ENCODE results near the gene PRKAB1.

PRKAB1 gene

GRCh38 chr12:119711693-119712092 is 43.8 kb downstream of the PRKAB1 start:
- Histone ChIP-seq H3K79me2 (ENCODE audit: low read length) (no peaks in the 10 kb centered on the region), H3K9me2 (replicated peaks; ENCODE audit: insufficient read depth, low read length) (no peaks in the 10 kb centered on the region), H3K27ac (ENCODE audit: low read length) (no peak overlapping the region), H4K20me1 (ENCODE audit: insufficient read depth, low read length) (no peaks in the 10 kb centered on the region), H3K36me3 (replicated peaks; ENCODE audit: insufficient read depth, low read length) (no peaks in the 10 kb centered on the region), H3K9me3 (replicated peaks; ENCODE audit: insufficient read depth, low read length) (no peaks in the 10 kb centered on the region), H2AFZ (ENCODE audit: low read length) (no peak overlapping the region), H3K27me3 (replicated peaks; ENCODE audit: insufficient read depth, low read length) (no peaks in the 10 kb centered on the region), H3F3A (ENCODE audit: insufficient read depth, low read length) (no peaks in the 10 kb centered on the region), H3K4me2 (ENCODE audit: low read depth, low read length) (no peak overlapping the region), H3K4me3 (ENCODE audit: low read length) (no peak overlapping the region), H3K9ac (ENCODE audit: low read length) (no peak overlapping the region), H3K4me1 (ENCODE audit: low read length) (no peaks in the 10 kb centered on the region)
- TF ChIP-seq CTCF (IDR thresholded peaks at IDR 0.05; ENCODE audit: low read length) (no peak), EZH2phosphoT487 (IDR thresholded peaks at IDR 0.05; ENCODE audit: low read length) (no peak), EZH2 (optimal IDR thresholded peaks at IDR 0.05; ENCODE audit: low read depth, low read length) (no peak)
- no peak for DNase-seq

GRCh38 chr12:119712721-119713120 is 44.8 kb downstream of the PRKAB1 start:
- no peak for TF ChIP-seq CTCF (IDR thresholded peaks at IDR 0.05; ENCODE audit: low read length)
- TF ChIP-seq EZH2 (optimal IDR thresholded peaks at IDR 0.05; ENCODE audit: low read depth, low read length), result no peak
- TF ChIP-seq EZH2phosphoT487 (IDR thresholded peaks at IDR 0.05; ENCODE audit: low read length), result no peak
- Histone ChIP-seq H3K9me3 (replicated peaks; ENCODE audit: insufficient read depth, low read length) (no peaks in the 10 kb centered on the region), H3K79me2 (ENCODE audit: low read length) (no peaks in the 10 kb centered on the region), H3K27me3 (replicated peaks; ENCODE audit: insufficient read depth, low read length) (no peaks in the 10 kb centered on the region), H3K4me1 (ENCODE audit: low read length) (no peaks in the 10 kb centered on the region), H3K27ac (ENCODE audit: low read length) (no peak overlapping the region), H4K20me1 (ENCODE audit: insufficient read depth, low read length) (no peaks in the 10 kb centered on the region), H3F3A (ENCODE audit: insufficient read depth, low read length) (no peaks in the 10 kb centered on the region), H3K4me3 (ENCODE audit: low read length) (no peak overlapping the region), H3K9ac (ENCODE audit: low read length) (no peak overlapping the region), H3K36me3 (replicated peaks; ENCODE audit: insufficient read depth, low read length) (no peaks in the 10 kb centered on the region), H2AFZ (ENCODE audit: low read length) (no peak overlapping the region), H3K4me2 (ENCODE audit: low read depth, low read length) (no peak overlapping the region), H3K9me2 (replicated peaks; ENCODE audit: insufficient read depth, low read length) (no peaks in the 10 kb centered on the region)
- no peak for DNase-seq

GRCh38 chr12:119713551-119714031 is 45.7 kb downstream of the PRKAB1 start:
- Histone ChIP-seq H3K79me2 (ENCODE audit: low read length) (no peaks in the 10 kb centered on the region), H3K9me2 (replicated peaks; ENCODE audit: insufficient read depth, low read length) (no peaks in the 10 kb centered on the region), H3K9ac (ENCODE audit: low read length) (no peak overlapping the region), H4K20me1 (ENCODE audit: insufficient read depth, low read length) (no peaks in the 10 kb centered on the region), H2AFZ (ENCODE audit: low read length) (no peak overlapping the region), H3K4me3 (ENCODE audit: low read length) (no peak overlapping the region), H3K27me3 (replicated peaks; ENCODE audit: insufficient read depth, low read length) (no peaks in the 10 kb centered on the region), H3K9me3 (replicated peaks; ENCODE audit: insufficient read depth, low read length) (no peaks in the 10 kb centered on the region), H3K4me2 (ENCODE audit: low read depth, low read length) (no peak overlapping the region), H3K4me1 (ENCODE audit: low read length) (no peaks in the 10 kb centered on the region), H3K27ac (ENCODE audit: low read length) (no peak overlapping the region), H3F3A (ENCODE audit: insufficient read depth, low read length) (no peaks in the 10 kb centered on the region), H3K36me3 (replicated peaks; ENCODE audit: insufficient read depth, low read length) (no peaks in the 10 kb centered on the region)
- TF ChIP-seq CTCF (IDR thresholded peaks at IDR 0.05; ENCODE audit: low read length) (no peak), EZH2phosphoT487 (IDR thresholded peaks at IDR 0.05; ENCODE audit: low read length) (no peak), EZH2 (optimal IDR thresholded peaks at IDR 0.05; ENCODE audit: low read depth, low read length) (no peak)
- no peak for DNase-seq
